NCI-H1930 (cell line): Measurements from ENCODE around the gene NUPR1.
A peak's percentile ranks its signal among the peaks of the same experiment; 100 is the strongest.
"Not testable (repeated sequence)": the region's sequence is repeated elsewhere in the genome, so short reads cannot be mapped to it uniquely, and the experiment has no call there.

Source experiments
- DNase-seq, 2 experiments: peaks; one replicate each; lab custom pipeline; 2025; lab: John Stamatoyannopoulos, UW

NUPR1 gene

GRCh38 chr16:28498666-28499381 lies 40.0 kb downstream of the NUPR1 start:
- no peak for DNase-seq

- no peak for DNase-seq
These were observed 40.7 kb downstream of the NUPR1 start for GRCh38 chr16:28497861-28498599.

GRCh38 chr16:28497386-28497785 lies 41.4 kb downstream of the NUPR1 start:
- no peak for DNase-seq

- no peak for DNase-seq
These were observed 41.9 kb downstream of the NUPR1 start for GRCh38 chr16:28496844-28497243.

- no peak for DNase-seq
These were observed 42.7 kb downstream of the NUPR1 start for GRCh38 chr16:28495795-28496749.

GRCh38 chr16:28495098-28495793 lies 43.5 kb downstream of the NUPR1 start:
- no peak for DNase-seq

- no peak for DNase-seq
These were observed 44.5 kb downstream of the NUPR1 start, which contains the start of gene APOBR for GRCh38 chr16:28494121-28494851. TSS of gene APOBR (plus strand) at chr16:28494643. CDS start at chr16:28494682, 39 bp downstream.

GRCh38 chr16:28492511-28492910 lies 46.3 kb downstream of the NUPR1 start:
- DNase-seq, result no peak

- DNase-seq, result peak; percentile 90
These were observed 46.8 kb downstream of the NUPR1 start, which contains the start of gene CLN3 for GRCh38 chr16:28491970-28492474. TSS of gene CLN3 (minus strand) at chr16:28492074. CDS start at chr16:28491759, 315 bp downstream.

GRCh38 chr16:28491230-28491969 lies 47.4 kb downstream of the NUPR1 start:
- peak; percentile 79 for DNase-seq

GRCh38 chr16:28486266-28486665 lies 52.5 kb downstream of the NUPR1 start:
- DNase-seq, result no peak

GRCh38 chr16:28483361-28483760 lies 55.4 kb downstream of the NUPR1 start:
- not testable (repeated sequence) for DNase-seq
